Pancreas (tissue), 10 donors: ENCODE results near the gene CYP2A6. TPM values are rescaled to one million over a fixed set of nuclear protein-coding genes. Genes with fewer than 3 reads are reported as not detected.

Experiments used
- ATAC-seq, 4 donors: fragments of 200-7000 bp; cut with Tn5 transposase; one replicate each; pipeline versions ENCODE4 v1.8.0 to v1.9.1; 2020; ENCODE audit warnings: mild to moderate bottlenecking in 4 of 4, moderate library complexity in 4 of 4
- DNase-seq, 6 donors: peaks; one replicate each; pipeline ENCODE4 v3.0.0-alpha.2; 2020
- FAIRE-seq: peaks from 2 replicates; lab custom pipeline; 2012; peaks lifted over from hg19 to GRCh38; lab: Jason Lieb, UNC
- H3K27ac ChIP-seq, 4 donors: fragments of 200-600 bp; sonication (generic); 1 replicate in 3 of 4; 2 replicates in 1 of 4; pipeline versions ENCODE4 v1.5.0 to v1.8.0; 2020
- H3K27me3 ChIP-seq, 4 donors: fragments of 200-600 bp; one replicate each; pipeline ENCODE4 v1.8.0; 2021
- H3K36me3 ChIP-seq, 3 donors: fragments of 200-600 bp; sonication (generic) in 1 of 3; one replicate each; pipeline versions ENCODE4 v1.5.0 to v1.8.0; 2020 to 2021
- H3K4me1 ChIP-seq, 3 donors: fragments of 200-600 bp; one replicate each; pipeline ENCODE4 v1.8.0; 2021
- H3K4me3 ChIP-seq, 4 donors: fragments of 200-600 bp; sonication (generic) in 2 of 4; one replicate each; pipeline versions ENCODE4 v1.5.0 to v1.8.0; 2020 to 2021
- H3K9me3 ChIP-seq, 4 donors: fragments of 200-600 bp; one replicate each; pipeline ENCODE4 v1.8.0; 2021
- WGBS, 2 donors: extraction: QIAGEN DNeasy Blood & Tissue Kit; methylation state at CpG; one replicate each; pipeline ENCODE4 v1.1.7; 2013; 5-methylcytosine and 5-hydroxymethylcytosine counted together
- intact Hi-C, 3 donors: fragments of 100-400 bp; cut with DNase I; formaldehyde crosslinking; loops; one replicate each; pipeline versions ENCODE4 v1.11.1 to v1.14.2; 2022
- polyA plus RNA-seq, 2 donors: library from polyadenylated mRNA; stranded (reverse); fragments of 200-250 nt; gene quantifications; one replicate each; pipeline ENCODE4 v1.2.3, GENCODE V29; 2013
- total RNA-seq, 6 donors: library from RNA; stranded (reverse); fragmentation: NEBNext Ultra II Directional in 4 of 6; extraction: Animal tissue kit (Norgen Biotek cat#: 25700) in 4 of 6; gene quantifications; one replicate each; pipeline versions ENCODE4 v1.2.1 to v1.2.4, GENCODE V29; 2021 to 2023
- TF ChIP-seq, protein P1 (sequence below), 4 donors: fragments of 200-600 bp; sonication (generic) in 3 of 4; IDR thresholded peaks; one replicate each; pipeline versions ENCODE4 v1.5.0 to v1.8.0; 2021; ENCODE audit warnings: antibody characterized with exemption in 4 of 4
- donor health status: healthy with polysubstance abuse.
- donor health status: DM: no; HTN: no; CAD: no; lungs with moderate emphysema.
- donor health status: DM: no; HTN: no; CAD: no.
- donor health status: control.
- donor health status: control.
- donor health status: Bipolar disorder and iron deficiency.
- donor health status: DM: yes; HTN: yes; CAD: no.
- donor health status: DM: no; HTN: no; CAD: no.
- donor health status: DM: no; HTN: no; CAD: no.
- donor health status: DM: yes; HTN: yes; CAD: no.

Gene CYP2A6
- total and polyA plus RNA-seq, 8 donors: 0.66 TPM; not detected in 7

DNA sequence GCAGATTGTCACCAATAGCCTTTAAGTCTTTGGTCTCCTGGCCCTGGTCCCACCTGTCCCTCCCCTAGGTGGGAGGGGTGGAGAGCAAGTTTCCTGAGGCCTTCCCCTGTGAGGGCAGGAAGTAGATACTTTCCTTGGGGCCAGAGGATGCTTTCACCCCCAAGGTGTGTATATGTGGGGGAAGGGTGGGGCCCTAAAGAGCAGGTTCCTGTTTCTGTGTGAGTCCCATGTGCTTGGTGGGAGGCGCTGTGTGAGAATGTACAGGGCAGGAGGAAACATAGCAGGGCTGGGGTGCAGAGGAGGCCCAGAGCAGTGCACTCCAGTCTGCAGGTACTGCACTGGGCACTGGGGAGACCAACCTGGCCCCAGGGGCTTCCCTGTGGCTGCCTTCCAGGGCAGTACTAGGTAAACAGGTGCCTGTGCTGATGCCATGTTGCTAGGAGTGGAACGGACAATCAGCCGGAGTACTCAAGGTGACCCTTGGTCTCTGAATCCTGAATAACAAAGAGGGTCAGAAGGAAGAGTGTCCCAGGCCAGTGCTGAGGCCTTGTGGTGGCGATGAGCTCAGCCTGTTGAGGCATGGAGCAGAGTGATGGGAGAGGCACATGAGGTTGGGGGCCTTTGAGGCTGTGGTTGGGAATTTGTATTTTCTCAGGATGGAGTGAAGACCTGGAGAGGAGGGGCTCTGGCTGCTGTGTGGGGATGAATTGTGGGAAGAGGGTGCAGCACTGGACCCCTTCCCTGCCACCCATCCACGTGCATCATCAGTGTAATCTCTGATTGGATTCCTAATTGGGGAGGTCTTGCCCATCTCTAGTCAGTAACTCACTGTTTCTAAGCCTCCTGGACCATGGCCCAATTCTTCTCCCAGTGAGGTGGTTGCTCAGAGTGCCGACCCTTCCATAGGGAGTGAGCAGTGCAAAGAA lies 46.1 kb downstream of the CYP2A6 start:
- intact Hi-C loops: no loop called here
- TF ChIP-seq, protein P1, sequence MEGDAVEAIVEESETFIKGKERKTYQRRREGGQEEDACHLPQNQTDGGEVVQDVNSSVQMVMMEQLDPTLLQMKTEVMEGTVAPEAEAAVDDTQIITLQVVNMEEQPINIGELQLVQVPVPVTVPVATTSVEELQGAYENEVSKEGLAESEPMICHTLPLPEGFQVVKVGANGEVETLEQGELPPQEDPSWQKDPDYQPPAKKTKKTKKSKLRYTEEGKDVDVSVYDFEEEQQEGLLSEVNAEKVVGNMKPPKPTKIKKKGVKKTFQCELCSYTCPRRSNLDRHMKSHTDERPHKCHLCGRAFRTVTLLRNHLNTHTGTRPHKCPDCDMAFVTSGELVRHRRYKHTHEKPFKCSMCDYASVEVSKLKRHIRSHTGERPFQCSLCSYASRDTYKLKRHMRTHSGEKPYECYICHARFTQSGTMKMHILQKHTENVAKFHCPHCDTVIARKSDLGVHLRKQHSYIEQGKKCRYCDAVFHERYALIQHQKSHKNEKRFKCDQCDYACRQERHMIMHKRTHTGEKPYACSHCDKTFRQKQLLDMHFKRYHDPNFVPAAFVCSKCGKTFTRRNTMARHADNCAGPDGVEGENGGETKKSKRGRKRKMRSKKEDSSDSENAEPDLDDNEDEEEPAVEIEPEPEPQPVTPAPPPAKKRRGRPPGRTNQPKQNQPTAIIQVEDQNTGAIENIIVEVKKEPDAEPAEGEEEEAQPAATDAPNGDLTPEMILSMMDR (IDR thresholded peaks at IDR 0.05): no peak
- no peaks in the 10 kb centered on the region for H3K27me3 ChIP-seq
- no peak for FAIRE-seq
- H3K4me3 ChIP-seq: no peak overlapping the region
- peak overlapping the region; percentile 13 to 68 (median 44) for H3K27ac ChIP-seq
- H3K9me3 ChIP-seq: no peaks in the 10 kb centered on the region
- H3K4me1 ChIP-seq: peaks cover 41 to 62% (median 49%) of the 10 kb centered on the region in 3 donors
- 49 to 58% methylated on average over 6 of the region's 6 CpGs for WGBS, 2 donors
- ATAC-seq: peak in 3 of 4 donors; percentile 11 to 22 (median 18)
- no peaks in the 10 kb centered on the region for H3K36me3 ChIP-seq
- DNase-seq: peak in 5 of 6 donors; percentile 70 to 85 (median 74)

- Histone ChIP-seq H3K4me3 (peak overlapping the region in 1 of 4 donors; percentile 11), H3K27ac (peak overlapping the region; percentile 13 to 68 (median 44)), H3K9me3 (no peaks in the 10 kb centered on the region), H3K36me3 (no peaks in the 10 kb centered on the region), H3K4me1 (peaks cover 41 to 62% (median 49%) of the 10 kb centered on the region in 3 donors), H3K27me3 (no peaks in the 10 kb centered on the region)
- intact Hi-C loops: no loop called here
- WGBS, 2 donors: 52% methylated on average over 9 of the region's 9 CpGs
- no peak for ATAC-seq
- DNase-seq: no peak
- TF ChIP-seq, protein P1 (IDR thresholded peaks at IDR 0.05): no peak
- no peak for FAIRE-seq
Measured at GRCh38 chr19:40803170-40803856, 46.9 kb downstream of the CYP2A6 start.

DNA sequence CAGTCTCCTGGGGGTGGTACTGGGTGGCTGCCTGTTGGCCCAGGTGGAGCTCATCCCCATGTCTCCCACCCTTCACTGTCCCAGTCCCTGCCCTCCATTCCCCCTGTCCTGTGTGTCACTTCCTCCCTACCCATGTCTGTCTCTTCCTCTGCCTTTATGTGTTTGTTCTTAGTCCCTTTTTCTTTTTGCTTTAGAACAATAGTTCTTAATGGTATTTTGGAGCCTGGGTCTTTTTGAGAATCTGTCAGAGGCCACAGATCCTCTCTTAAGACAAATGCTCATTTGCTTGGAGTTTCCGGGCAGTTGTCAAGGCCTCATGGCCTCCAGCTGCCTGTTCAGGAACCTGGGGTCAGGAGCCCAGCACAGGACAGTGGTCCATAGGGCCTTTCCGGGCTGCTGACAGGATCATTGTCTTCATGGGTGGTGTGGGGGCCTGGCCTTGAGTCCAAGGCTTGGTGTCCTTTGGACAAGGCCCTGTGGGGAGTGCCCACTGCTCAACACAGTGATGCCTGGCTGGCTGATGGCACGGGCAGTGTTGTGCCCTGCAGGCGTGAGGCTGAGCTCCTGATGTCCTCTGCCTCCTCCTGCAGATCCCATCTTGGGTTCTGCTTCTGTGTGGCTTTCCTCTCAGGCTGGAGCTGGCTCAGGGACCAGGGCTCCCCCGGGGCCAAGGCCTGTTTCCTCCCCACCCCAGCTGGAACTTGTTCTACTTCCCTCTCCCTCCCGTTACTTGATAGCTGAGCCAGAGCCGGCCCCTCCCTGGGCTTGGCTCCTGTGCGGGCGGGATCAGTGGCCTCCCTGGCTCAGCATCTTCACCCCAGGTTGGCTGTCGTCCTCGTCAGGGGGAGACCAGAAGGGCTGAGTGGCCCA lies 47.7 kb downstream of the CYP2A6 start:
- TF ChIP-seq, protein P1 (IDR thresholded peaks at IDR 0.05): no peak
- Histone ChIP-seq H3K4me3 (peak overlapping the region in 1 of 4 donors; percentile 11), H3K36me3 (no peaks in the 10 kb centered on the region), H3K27ac (peak overlapping the region in 3 of 4 donors; percentile 22 to 68 (median 53)), H3K4me1 (peaks cover 41 to 66% (median 55%) of the 10 kb centered on the region in 3 donors), H3K9me3 (no peaks in the 10 kb centered on the region), H3K27me3 (no peaks in the 10 kb centered on the region)
- 28 to 37% methylated on average over 11 of the region's 11 CpGs for WGBS, 2 donors
- ATAC-seq (no peak), DNase-seq (peak in 3 of 6 donors; percentile 29 to 74 (median 57)), FAIRE-seq (no peak)
- intact Hi-C loops: no loop called here

GRCh38 chr19:40801426-40802299 lies 48.6 kb downstream of the CYP2A6 start:
- intact Hi-C loops: no loop called here
- DNase-seq: no peak
- TF ChIP-seq, protein P1 (IDR thresholded peaks at IDR 0.05): no peak
- 44 to 50% methylated on average over 12 to 13 of the region's 13 CpGs for WGBS, 2 donors
- H3K27me3 ChIP-seq: no peaks in the 10 kb centered on the region
- no peaks in the 10 kb centered on the region for H3K36me3 ChIP-seq
- H3K4me1 ChIP-seq: peaks cover 41 to 64% (median 55%) of the 10 kb centered on the region in 3 donors
- peak overlapping the region in 1 of 4 donors; percentile 91 for H3K4me3 ChIP-seq
- FAIRE-seq: no peak
- H3K27ac ChIP-seq: peak overlapping the region in 2 of 4 donors; percentile 37 to 53
- ATAC-seq: no peak
- H3K9me3 ChIP-seq: no peaks in the 10 kb centered on the region
